GM23338 (cell line): Measurements from ENCODE around the gene SEMA6D.
"Not testable (repeated sequence)": the region's sequence is repeated elsewhere in the genome, so short reads cannot be mapped to it uniquely, and the experiment has no call there.

Experiments
- CREB1 ChIP-seq: fragments of 250-450 bp; sonication (Bioruptor Pico); IDR thresholded peaks from 2 replicates; pipeline ENCODE4 v1.5.0; 2020; ENCODE audit warnings: low read depth, mild to moderate bottlenecking, moderate library complexity
- CTCF ChIP-seq, 2 experiments: fragments of 200-600 bp in 1 of 2; sonication (generic) in 1 of 2; conservative IDR thresholded peaks; 2 replicates each; pipeline versions ENCODE4 v1.5.1 to v1.6.1; 2016 to 2017; ENCODE audit warnings: antibody characterized with exemption in 2 of 2, low read depth in 2 of 2, mild to moderate bottlenecking in 2 of 2, moderate library complexity in 1 of 2
- EZH2 ChIP-seq: fragments of 200-600 bp; sonication (generic); IDR thresholded peaks from one replicate; pipeline ENCODE4 v1.8.0; 2017; ENCODE audit warnings: antibody characterized with exemption, mild to moderate bottlenecking, low read depth; ENCODE audit not compliant: unreplicated experiment
- NANOG ChIP-seq: IDR thresholded peaks from 2 replicates; pipeline ENCODE4 v1.6.1; 2016; ENCODE audit warnings: antibody characterized with exemption, borderline replicate concordance
- POLR2AphosphoS5 ChIP-seq: IDR thresholded peaks from 2 replicates; pipeline ENCODE4 v1.6.1; 2016; ENCODE audit warnings: antibody characterized with exemption, low read depth
- ZNF462 ChIP-seq: fragments of 250-450 bp; sonication (Bioruptor Pico); IDR thresholded peaks from 2 replicates; pipeline ENCODE4 v1.5.0; 2020; ENCODE audit warnings: mild to moderate bottlenecking, moderate library complexity

GRCh38 chr15:47738144-47738825 is 21.0 kb downstream of the SEMA6D start:
- not testable (repeated sequence) for TF ChIP-seq CTCF (conservative IDR thresholded peaks at IDR 0.05; ENCODE audit: low read depth in 2 of 2); ZNF462 (CRISPR knock-in tag); NANOG; POLR2AphosphoS5; EZH2; CREB1 (CRISPR knock-in tag)
